ENCODE data around the gene SCPEP1. TPM values are rescaled to one million over a fixed set of nuclear protein-coding genes. Genes with fewer than 3 reads are reported as not detected.

The SCPEP1 gene
- total and polyA plus RNA-seq, 2 of the 13 experiments (the other 11 are each of a cell fraction or from before 2014, with no cell fraction given) = 24.3 to 27.3 TPM

DNA sequence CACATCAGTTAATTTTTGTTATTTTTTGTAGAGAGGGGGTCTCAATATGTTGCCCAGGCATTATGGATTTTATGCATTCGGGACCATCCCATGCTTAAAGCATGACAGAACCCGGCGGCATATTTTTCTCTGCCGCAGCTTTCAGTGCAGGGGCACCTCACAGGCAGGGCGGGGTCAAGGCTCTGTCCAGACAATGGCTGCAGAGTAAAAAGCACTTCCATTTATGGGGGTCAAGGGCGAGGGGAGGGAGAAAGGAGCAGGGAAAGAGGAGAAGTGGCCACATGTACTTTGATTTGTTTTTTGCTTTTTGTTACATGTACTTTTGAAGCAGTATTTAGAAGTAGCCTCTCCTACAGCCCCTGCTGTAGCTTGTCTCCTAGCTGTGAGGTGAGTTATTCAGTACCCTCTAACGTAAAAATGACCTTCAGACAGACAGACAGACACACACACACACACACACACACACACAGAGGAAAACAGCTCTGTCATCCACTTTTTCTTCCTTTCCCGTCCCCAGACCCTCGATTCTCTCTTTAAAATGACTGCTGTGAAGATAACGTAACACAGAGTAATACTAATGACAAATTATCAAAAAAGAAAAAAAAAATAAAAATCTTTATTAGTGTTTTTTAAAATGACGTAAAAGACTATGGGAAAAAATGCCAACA is 856 bp upstream of the SCPEP1 start (continued):
- TF ChIP-seq POLR2G (IDR thresholded peaks at IDR 0.05; ENCODE audit: low read depth, low read length) (no peak), ZNF841 (CRISPR knock-in tag; IDR thresholded peaks at IDR 0.05; ENCODE audit: borderline replicate concordance) (no peak), ZNF20 (CRISPR knock-in tag; IDR thresholded peaks at IDR 0.05) (no peak), MAZ (IDR thresholded peaks at IDR 0.05; ENCODE audit: borderline replicate concordance, low read depth, low read length) (no peak), MAZ (CRISPR knock-in tag; IDR thresholded peaks at IDR 0.05; ENCODE audit: low read depth) (no peak), TMF1 (CRISPR knock-in tag; IDR thresholded peaks at IDR 0.05; ENCODE audit: low read depth) (no peak), PHF8 (CRISPR knock-in tag; IDR thresholded peaks at IDR 0.05) (no peak), SALL1 (CRISPR knock-in tag; IDR thresholded peaks at IDR 0.05) (peak; percentile 62), MED8 (CRISPR knock-in tag; IDR thresholded peaks at IDR 0.05; ENCODE audit: insufficient replicate concordance) (no peak), SUZ12 (IDR thresholded peaks at IDR 0.05; ENCODE audit: low read depth, low read length) (no peak), ZNF607 (CRISPR knock-in tag; IDR thresholded peaks at IDR 0.05; ENCODE audit: borderline replicate concordance) (no peak), ISX (CRISPR knock-in tag; conservative IDR thresholded peaks at IDR 0.05) (no peak), FOXO1 (CRISPR knock-in tag; IDR thresholded peaks at IDR 0.05) (no peak), LCORL (IDR thresholded peaks at IDR 0.05) (no peak), LCORL (CRISPR knock-in tag; IDR thresholded peaks at IDR 0.05) (peak; percentile 47; the same call in 1 of the 2 replicates), HDAC6 (IDR thresholded peaks at IDR 0.05; ENCODE audit: low read depth, low read length) (no peak), BHLHE40 (IDR thresholded peaks at IDR 0.05; ENCODE audit: low read length) (no peak), ZNF234 (CRISPR knock-in tag; conservative IDR thresholded peaks at IDR 0.05) (no peak), ZNF317 (CRISPR knock-in tag; IDR thresholded peaks at IDR 0.05) (no peak)
- TF ChIP-seq, protein P1, sequence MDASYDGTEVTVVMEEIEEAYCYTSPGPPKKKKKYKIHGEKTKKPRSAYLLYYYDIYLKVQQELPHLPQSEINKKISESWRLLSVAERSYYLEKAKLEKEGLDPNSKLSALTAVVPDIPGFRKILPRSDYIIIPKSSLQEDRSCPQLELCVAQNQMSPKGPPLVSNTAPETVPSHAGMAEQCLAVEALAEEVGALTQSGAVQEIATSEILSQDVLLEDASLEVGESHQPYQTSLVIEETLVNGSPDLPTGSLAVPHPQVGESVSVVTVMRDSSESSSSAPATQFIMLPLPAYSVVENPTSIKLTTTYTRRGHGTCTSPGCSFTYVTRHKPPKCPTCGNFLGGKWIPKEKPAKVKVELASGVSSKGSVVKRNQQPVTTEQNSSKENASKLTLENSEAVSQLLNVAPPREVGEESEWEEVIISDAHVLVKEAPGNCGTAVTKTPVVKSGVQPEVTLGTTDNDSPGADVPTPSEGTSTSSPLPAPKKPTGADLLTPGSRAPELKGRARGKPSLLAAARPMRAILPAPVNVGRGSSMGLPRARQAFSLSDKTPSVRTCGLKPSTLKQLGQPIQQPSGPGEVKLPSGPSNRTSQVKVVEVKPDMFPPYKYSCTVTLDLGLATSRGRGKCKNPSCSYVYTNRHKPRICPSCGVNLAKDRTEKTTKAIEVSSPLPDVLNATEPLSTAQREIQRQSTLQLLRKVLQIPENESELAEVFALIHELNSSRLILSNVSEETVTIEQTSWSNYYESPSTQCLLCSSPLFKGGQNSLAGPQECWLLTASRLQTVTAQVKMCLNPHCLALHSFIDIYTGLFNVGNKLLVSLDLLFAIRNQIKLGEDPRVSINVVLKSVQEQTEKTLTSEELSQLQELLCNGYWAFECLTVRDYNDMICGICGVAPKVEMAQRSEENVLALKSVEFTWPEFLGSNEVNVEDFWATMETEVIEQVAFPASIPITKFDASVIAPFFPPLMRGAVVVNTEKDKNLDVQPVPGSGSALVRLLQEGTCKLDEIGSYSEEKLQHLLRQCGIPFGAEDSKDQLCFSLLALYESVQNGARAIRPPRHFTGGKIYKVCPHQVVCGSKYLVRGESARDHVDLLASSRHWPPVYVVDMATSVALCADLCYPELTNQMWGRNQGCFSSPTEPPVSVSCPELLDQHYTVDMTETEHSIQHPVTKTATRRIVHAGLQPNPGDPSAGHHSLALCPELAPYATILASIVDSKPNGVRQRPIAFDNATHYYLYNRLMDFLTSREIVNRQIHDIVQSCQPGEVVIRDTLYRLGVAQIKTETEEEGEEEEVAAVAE (CRISPR knock-in tag; IDR thresholded peaks at IDR 0.05; ENCODE audit: borderline replicate concordance) = no peak
- TF ChIP-seq, protein P2, sequence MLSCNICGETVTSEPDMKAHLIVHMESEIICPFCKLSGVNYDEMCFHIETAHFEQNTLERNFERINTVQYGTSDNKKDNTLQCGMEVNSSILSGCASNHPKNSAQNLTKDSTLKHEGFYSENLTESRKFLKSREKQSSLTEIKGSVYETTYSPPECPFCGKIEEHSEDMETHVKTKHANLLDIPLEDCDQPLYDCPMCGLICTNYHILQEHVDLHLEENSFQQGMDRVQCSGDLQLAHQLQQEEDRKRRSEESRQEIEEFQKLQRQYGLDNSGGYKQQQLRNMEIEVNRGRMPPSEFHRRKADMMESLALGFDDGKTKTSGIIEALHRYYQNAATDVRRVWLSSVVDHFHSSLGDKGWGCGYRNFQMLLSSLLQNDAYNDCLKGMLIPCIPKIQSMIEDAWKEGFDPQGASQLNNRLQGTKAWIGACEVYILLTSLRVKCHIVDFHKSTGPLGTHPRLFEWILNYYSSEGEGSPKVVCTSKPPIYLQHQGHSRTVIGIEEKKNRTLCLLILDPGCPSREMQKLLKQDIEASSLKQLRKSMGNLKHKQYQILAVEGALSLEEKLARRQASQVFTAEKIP (CRISPR knock-in tag; IDR thresholded peaks at IDR 0.05; ENCODE audit: borderline replicate concordance) = no peak
- TF ChIP-seq, protein P3, sequence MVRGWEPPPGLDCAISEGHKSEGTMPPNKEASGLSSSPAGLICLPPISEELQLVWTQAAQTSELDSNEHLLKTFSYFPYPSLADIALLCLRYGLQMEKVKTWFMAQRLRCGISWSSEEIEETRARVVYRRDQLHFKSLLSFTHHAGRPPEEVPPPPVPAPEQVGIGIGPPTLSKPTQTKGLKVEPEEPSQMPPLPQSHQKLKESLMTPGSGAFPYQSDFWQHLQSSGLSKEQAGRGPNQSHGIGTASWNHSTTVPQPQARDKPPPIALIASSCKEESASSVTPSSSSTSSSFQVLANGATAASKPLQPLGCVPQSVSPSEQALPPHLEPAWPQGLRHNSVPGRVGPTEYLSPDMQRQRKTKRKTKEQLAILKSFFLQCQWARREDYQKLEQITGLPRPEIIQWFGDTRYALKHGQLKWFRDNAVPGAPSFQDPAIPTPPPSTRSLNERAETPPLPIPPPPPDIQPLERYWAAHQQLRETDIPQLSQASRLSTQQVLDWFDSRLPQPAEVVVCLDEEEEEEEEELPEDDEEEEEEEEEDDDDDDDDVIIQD (CRISPR knock-in tag; IDR thresholded peaks at IDR 0.05; ENCODE audit: low read depth) = no peak
- TF ChIP-seq, protein P4, sequence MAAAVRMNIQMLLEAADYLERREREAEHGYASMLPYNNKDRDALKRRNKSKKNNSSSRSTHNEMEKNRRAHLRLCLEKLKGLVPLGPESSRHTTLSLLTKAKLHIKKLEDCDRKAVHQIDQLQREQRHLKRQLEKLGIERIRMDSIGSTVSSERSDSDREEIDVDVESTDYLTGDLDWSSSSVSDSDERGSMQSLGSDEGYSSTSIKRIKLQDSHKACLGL (CRISPR knock-in tag; IDR thresholded peaks at IDR 0.05) = no peak
- TF ChIP-seq, protein P5, sequence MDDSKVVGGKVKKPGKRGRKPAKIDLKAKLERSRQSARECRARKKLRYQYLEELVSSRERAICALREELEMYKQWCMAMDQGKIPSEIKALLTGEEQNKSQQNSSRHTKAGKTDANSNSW (CRISPR knock-in tag; IDR thresholded peaks at IDR 0.05; ENCODE audit: borderline replicate concordance) = no peak
